Stimulated activated naive CD8-positive, alpha-beta T cell treated with anti-CD3 and anti-CD28 coated beads, Interleukin-15, amount 100 ng/mL, for 72 hours (primary cell): ENCODE measurements around the gene ANKRD13B.
"Not testable (repeated sequence)": the region's sequence is repeated elsewhere in the genome, so short reads cannot be mapped to it uniquely, and the experiment has no call there.

Experiments used
- ATAC-seq: fragments of 150-1000 bp; cut with Tn5 transposase; 2 replicates; pipeline ENCODE4 v1.10.0; 2021; ENCODE audit warnings: mild to moderate bottlenecking, moderate library complexity
- DNase-seq, 2 donors: peaks; one replicate each; pipeline ENCODE4 v3.0.0; 2021 to 2022
- H3K27ac Mint-ChIP-seq, 2 donors: one replicate each; pipeline ENCODE4 v1.8.0; 2022; ENCODE audit warnings: mild to moderate bottlenecking in 2 of 2, mixed read lengths in 2 of 2, moderate library complexity in 2 of 2
- H3K27me3 Mint-ChIP-seq: one replicate; pipeline ENCODE4 v1.8.0; 2022; ENCODE audit warnings: mixed read lengths
- H3K4me1 Mint-ChIP-seq: one replicate; pipeline ENCODE4 v1.8.0; 2022; ENCODE audit warnings: mild to moderate bottlenecking, mixed read lengths
- H3K4me3 Mint-ChIP-seq, 2 donors: one replicate each; pipeline ENCODE4 v1.8.0; 2022; ENCODE audit warnings: mild to moderate bottlenecking in 2 of 2, mixed read lengths in 2 of 2, moderate library complexity in 1 of 2
- H3K9me3 Mint-ChIP-seq, 2 donors: one replicate each; pipeline ENCODE4 v1.8.0; 2022; ENCODE audit warnings: mixed read lengths in 2 of 2

Gene ANKRD13B

GRCh38 chr17:29624586-29624985, 31.7 kb downstream of the ANKRD13B start:
- no peak overlapping the region for H3K4me3 Mint-ChIP-seq
- H3K9me3 Mint-ChIP-seq: no peaks in the 10 kb centered on the region
- ATAC-seq: peak; percentile 71
- peak overlapping the region in 1 of 2 donors; percentile 86 for H3K27ac Mint-ChIP-seq
- H3K27me3 Mint-ChIP-seq: no peaks in the 10 kb centered on the region
- peaks cover 82% of the 10 kb centered on the region for H3K4me1 Mint-ChIP-seq
- DNase-seq: peak in 1 of 2 donors; percentile 59

GRCh38 chr17:29625037-29625750, 32.3 kb downstream of the ANKRD13B start:
- Mint-ChIP-seq H3K27me3 (no peaks in the 10 kb centered on the region), H3K9me3 (no peaks in the 10 kb centered on the region), H3K27ac (no peak overlapping the region), H3K4me3 (no peak overlapping the region), H3K4me1 (peaks cover 88% of the 10 kb centered on the region)
- no peak for DNase-seq
- ATAC-seq: no peak

GRCh38 chr17:29627951-29628350, 35.0 kb downstream of the ANKRD13B start:
- Mint-ChIP-seq H3K4me3 (no peak overlapping the region), H3K27ac (no peak overlapping the region), H3K4me1 (peaks cover 78% of the 10 kb centered on the region), H3K9me3 (no peaks in the 10 kb centered on the region), H3K27me3 (no peaks in the 10 kb centered on the region)
- DNase-seq (no peak), ATAC-seq (no peak)

- Mint-ChIP-seq H3K27ac (peak overlapping the region in 1 of 2 donors; percentile 59), H3K4me1 (peaks cover 71% of the 10 kb centered on the region), H3K9me3 (no peaks in the 10 kb centered on the region), H3K4me3 (no peak overlapping the region), H3K27me3 (no peaks in the 10 kb centered on the region)
- ATAC-seq (no peak), DNase-seq (no peak)
These were observed 35.7 kb downstream of the ANKRD13B start for GRCh38 chr17:29628644-29629043.

DNA sequence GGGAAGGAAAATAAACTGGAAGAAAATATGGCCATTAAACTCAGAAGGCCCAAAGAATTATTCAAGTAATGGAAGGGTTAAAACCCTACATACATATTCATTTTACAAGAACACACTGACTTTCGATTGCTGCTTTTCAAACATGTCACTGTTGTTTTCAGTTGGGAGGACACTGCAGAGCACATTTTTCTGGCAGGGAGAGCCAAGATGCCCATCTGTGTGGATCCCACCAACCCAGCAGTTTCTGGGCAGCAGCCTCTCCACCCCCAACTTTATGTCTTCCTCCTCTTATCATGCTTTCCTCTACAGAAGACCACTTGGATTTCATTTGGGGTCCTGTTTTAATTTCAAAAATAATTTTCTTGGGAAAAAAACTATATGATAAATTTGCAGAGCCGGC, 36.9 kb downstream of the ANKRD13B start:
- Mint-ChIP-seq H3K27me3 (no peaks in the 10 kb centered on the region), H3K4me3 (no peak overlapping the region), H3K9me3 (no peaks in the 10 kb centered on the region), H3K4me1 (peaks cover 60% of the 10 kb centered on the region), H3K27ac (peak overlapping the region in 1 of 2 donors; percentile 55)
- ATAC-seq (no peak), DNase-seq (no peak)

DNA sequence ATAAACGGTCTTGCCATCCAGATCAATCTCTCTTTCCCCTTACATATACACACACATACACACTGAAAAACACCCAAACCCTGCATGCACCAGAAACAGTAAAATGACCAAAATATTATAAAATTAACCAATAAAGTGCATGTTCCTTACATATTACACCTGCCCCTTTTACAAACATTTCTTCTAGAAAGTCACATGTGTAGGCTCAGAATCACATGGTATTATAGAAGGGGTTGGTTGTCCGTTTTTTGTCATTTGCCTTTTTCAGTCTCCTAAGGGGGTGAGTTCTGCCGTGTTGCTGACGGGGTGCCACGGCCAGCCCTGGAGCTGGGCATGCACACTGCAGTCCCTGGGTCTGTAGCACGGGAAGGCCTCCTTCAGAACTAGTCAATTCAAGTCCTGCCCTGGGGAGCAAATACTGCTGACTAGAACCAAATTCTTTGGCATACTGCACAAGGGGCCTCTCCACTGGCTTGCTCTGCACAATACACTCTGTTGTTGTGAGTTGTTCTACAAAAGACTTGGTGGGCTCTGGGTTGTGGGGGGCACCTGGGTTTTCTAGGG, 37.8 kb downstream of the ANKRD13B start:
- Mint-ChIP-seq H3K9me3 (no peaks in the 10 kb centered on the region), H3K4me3 (no peak overlapping the region), H3K4me1 (peaks cover 51% of the 10 kb centered on the region), H3K27me3 (no peaks in the 10 kb centered on the region), H3K27ac (no peak overlapping the region)
- ATAC-seq (no peak), DNase-seq (no peak)

- Mint-ChIP-seq H3K27ac (peak overlapping the region in 1 of 2 donors; percentile 6), H3K9me3 (no peaks in the 10 kb centered on the region), H3K4me3 (no peak overlapping the region), H3K27me3 (no peaks in the 10 kb centered on the region), H3K4me1 (peaks cover 22% of the 10 kb centered on the region)
- DNase-seq: no peak
- no peak for ATAC-seq
These were observed 41.0 kb downstream of the ANKRD13B start for GRCh38 chr17:29633886-29634285.

DNA sequence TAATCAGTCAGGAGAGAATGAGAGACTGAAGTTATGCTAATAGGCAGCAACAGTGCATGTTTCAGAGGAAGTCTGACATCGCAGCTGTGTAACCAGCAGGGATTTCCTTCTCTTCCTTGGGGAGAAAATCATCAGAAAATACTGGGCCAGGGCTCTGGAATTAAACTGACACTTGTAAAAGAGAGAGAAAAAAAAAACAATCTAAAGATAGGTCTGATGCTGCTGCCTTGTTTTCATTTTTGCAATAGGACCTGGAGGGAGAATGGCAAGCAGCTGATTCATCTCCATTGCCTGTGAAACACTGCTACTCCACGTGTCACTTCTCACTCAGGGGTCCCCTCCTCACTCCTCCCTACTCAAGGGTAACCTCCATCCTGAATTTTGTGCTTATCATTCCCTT, 47.5 kb downstream of the ANKRD13B start:
- Mint-ChIP-seq H3K4me1 (peaks cover 37% of the 10 kb centered on the region), H3K27me3 (no peaks in the 10 kb centered on the region), H3K27ac (peak overlapping the region in 1 of 2 donors; percentile 82), H3K9me3 (no peaks in the 10 kb centered on the region), H3K4me3 (peak overlapping the region in 1 of 2 donors; percentile 10)
- no peak for DNase-seq
- ATAC-seq: no peak

- Mint-ChIP-seq H3K4me3 (no peak overlapping the region), H3K9me3 (no peaks in the 10 kb centered on the region), H3K27ac (peak overlapping the region in 1 of 2 donors; percentile 6), H3K4me1 (peaks cover 44% of the 10 kb centered on the region), H3K27me3 (no peaks in the 10 kb centered on the region)
- DNase-seq (no peak), ATAC-seq (no peak)
These were observed 48.2 kb downstream of the ANKRD13B start for GRCh38 chr17:29640981-29641642.

- peak overlapping the region; percentile 74 to 80 for H3K27ac Mint-ChIP-seq
- ATAC-seq (no peak), DNase-seq (no peak)
- H3K4me1 Mint-ChIP-seq: peaks cover 50% of the 10 kb centered on the region
- H3K4me3 Mint-ChIP-seq: no peak overlapping the region
- no peaks in the 10 kb centered on the region for H3K27me3 Mint-ChIP-seq
- no peaks in the 10 kb centered on the region for H3K9me3 Mint-ChIP-seq
These were observed 49.3 kb downstream of the ANKRD13B start for GRCh38 chr17:29642171-29642611.

DNA sequence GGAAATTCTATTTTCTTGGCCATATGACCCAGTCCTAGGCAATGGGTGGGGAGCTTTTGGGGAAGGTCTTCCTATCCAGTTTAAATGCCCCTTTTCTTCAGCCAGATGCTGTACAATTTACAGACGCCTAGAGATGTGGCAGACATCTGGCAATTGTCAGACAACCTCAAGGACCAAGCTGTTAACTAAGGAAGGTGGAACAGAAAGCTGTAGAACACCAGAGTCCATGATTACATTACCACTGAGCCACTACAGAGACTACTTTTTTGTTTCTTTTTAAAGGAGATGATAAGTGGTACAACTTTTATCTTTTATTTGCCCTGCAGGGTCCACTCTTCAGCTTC, 50.9 kb downstream of the ANKRD13B start:
- Mint-ChIP-seq H3K4me3 (no peak overlapping the region), H3K4me1 (peaks cover 50% of the 10 kb centered on the region), H3K9me3 (no peaks in the 10 kb centered on the region), H3K27me3 (no peaks in the 10 kb centered on the region), H3K27ac (peak overlapping the region in 1 of 2 donors; percentile 42)
- DNase-seq (no peak), ATAC-seq (no peak)

DNA sequence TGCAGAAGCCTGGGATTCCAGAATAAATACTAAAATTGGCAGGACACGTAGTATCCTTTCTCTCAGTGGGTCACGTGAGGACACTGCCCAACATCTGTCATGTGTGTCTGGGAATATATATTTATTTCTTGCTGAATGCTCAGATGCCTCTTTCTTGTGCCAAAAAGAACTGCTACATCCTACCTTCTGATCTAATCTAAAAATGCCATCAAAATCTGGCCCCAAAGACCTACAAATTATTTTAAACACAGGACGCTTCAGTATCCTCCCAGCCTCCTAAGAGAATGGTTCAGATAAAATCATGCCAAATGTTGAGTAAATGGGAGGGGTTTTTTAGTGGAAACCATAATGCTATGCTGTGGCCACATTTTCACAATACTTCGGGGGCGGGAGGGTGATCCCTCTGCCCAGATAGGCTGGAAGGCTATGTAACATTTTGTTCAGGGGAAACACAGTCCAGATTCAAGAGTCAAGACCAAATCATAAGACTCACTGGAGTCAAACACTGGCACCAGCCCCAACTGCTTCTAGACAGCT, 52.7 kb downstream of the ANKRD13B start:
- Mint-ChIP-seq H3K27ac (peak overlapping the region in 1 of 2 donors; percentile 49), H3K4me1 (peaks cover 32% of the 10 kb centered on the region), H3K27me3 (no peaks in the 10 kb centered on the region), H3K9me3 (no peaks in the 10 kb centered on the region), H3K4me3 (no peak overlapping the region)
- peak; percentile 76 for ATAC-seq
- DNase-seq: peak in 1 of 2 donors; percentile 32

DNA sequence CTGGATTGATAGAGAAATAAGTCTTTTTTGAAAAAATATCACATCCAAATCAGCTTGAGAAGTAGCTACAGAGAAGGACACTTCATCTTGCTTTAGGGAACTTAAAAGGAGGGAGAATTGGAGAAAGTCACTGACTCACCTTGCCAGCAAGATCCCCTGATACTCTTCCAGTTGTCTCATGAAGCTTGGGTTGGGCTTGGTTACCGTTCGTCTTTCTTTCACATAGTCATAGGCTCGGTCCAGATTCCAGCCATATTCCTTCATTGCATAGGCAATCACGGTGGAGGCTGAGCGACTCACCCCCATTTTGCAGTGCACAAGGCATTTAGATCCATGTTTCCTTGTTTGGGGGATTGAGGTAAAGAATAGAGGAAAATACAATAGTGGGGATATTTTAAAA, 55.1 kb downstream of the ANKRD13B start:
- Mint-ChIP-seq H3K9me3 (no peaks in the 10 kb centered on the region), H3K4me1 (peaks cover 19% of the 10 kb centered on the region), H3K4me3 (no peak overlapping the region), H3K27me3 (no peaks in the 10 kb centered on the region), H3K27ac (peak overlapping the region in 1 of 2 donors; percentile 54)
- no peak for ATAC-seq
- DNase-seq: no peak

- no peaks in the 10 kb centered on the region for H3K27me3 Mint-ChIP-seq
- ATAC-seq: no peak
- no peak overlapping the region for H3K4me3 Mint-ChIP-seq
- peak overlapping the region in 1 of 2 donors; percentile 5 for H3K27ac Mint-ChIP-seq
- peaks cover 19% of the 10 kb centered on the region for H3K4me1 Mint-ChIP-seq
- no peak for DNase-seq
- H3K9me3 Mint-ChIP-seq: no peaks in the 10 kb centered on the region
These were observed 56.4 kb downstream of the ANKRD13B start for GRCh38 chr17:29649359-29649758.

GRCh38 chr17:29650396-29650795, 57.5 kb downstream of the ANKRD13B start:
- no peak for DNase-seq
- ATAC-seq: no peak
- Mint-ChIP-seq H3K9me3 (no peaks in the 10 kb centered on the region), H3K4me1 (peaks cover 13% of the 10 kb centered on the region), H3K4me3 (no peak overlapping the region), H3K27me3 (no peaks in the 10 kb centered on the region), H3K27ac (peak overlapping the region in 1 of 2 donors; percentile 42)

DNA sequence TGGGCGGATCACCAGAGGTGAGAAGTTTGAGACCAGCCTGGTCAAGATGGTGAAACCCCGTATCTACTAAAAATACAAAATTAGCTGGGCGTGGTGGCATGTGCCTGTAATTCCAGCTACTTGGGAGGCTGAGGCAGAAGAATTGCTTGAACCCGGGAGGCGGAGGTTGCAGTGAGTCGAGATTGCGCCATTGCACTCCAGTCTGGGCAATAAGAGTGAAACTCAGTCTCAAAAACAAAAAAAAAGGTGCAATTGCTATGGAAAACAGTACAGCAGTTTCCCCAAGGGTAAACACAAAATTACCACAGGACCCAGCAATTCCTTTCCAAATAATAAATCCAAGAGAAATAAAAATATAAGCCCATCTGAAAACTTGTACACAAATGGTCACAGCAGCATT, 59.0 kb downstream of the ANKRD13B start:
- DNase-seq, H3K27ac Mint-ChIP-seq, H3K4me1 Mint-ChIP-seq, ATAC-seq, H3K27me3 Mint-ChIP-seq, H3K9me3 Mint-ChIP-seq, H3K4me3 Mint-ChIP-seq: not testable (repeated sequence)
